Caco-2 (cell line): ENCODE measurements around the gene CALML3. TPM values are rescaled to one million over a fixed set of nuclear protein-coding genes. Genes with fewer than 3 reads are reported as not detected.

Source experiments
- BruUV-seq: library from RNA; stranded (reverse); fragments of 400-500 nt; replicated peaks from 2 replicates; lab custom pipeline; 2021; lab: Mats Ljungman, UMichigan
- CTCF ChIA-PET: fragments of 300-600 bp; sonication (Branson Sonifier 250); formaldehyde crosslinking; loops from one replicate; lab custom pipeline; 2022; ENCODE audit warnings: antibody characterized with exemption; lab: Charles Lee
- POLR2A ChIA-PET: fragments of 300-600 bp; sonication (Branson Sonifier 250); formaldehyde crosslinking; loops from one replicate; lab custom pipeline; 2022; ENCODE audit warnings: antibody characterized with exemption; lab: Charles Lee
- DNase-seq, 2 experiments: peaks; one replicate each; pipeline versions ENCODE4 v3.0.0 to v3.0.0-alpha.2; 2020 to 2022
- H3K27me3 ChIP-seq: replicated peaks from 2 replicates; pipeline ENCODE4 v1.6.0; 2011; ENCODE audit warnings: low read length; ENCODE audit not compliant: control insufficient read depth, insufficient read depth
- H3K36me3 ChIP-seq: 2 replicates; pipeline ENCODE4 v1.5.1; 2011; ENCODE audit warnings: low read length; ENCODE audit not compliant: control insufficient read depth, insufficient read depth
- H3K4me1 ChIP-seq: fragments of 250-450 bp; sonication (Bioruptor Pico); 2 replicates; pipeline ENCODE4 v1.5.1; 2020; ENCODE audit warnings: mild to moderate bottlenecking
- H3K4me3 ChIP-seq: 2 replicates; pipeline ENCODE4 v1.5.1; 2011; ENCODE audit warnings: low read depth, mild to moderate bottlenecking, control low read depth, low read length
- H3K9me3 ChIP-seq: fragments of 250-450 bp; sonication (Bioruptor Pico); 2 replicates; pipeline ENCODE4 v1.5.1; 2020; ENCODE audit warnings: mild to moderate bottlenecking, moderate library complexity
- H3K27ac Mint-ChIP-seq: one replicate; pipeline ENCODE4 v1.8.0; 2022; ENCODE audit warnings: mixed read lengths; ENCODE audit not compliant: unreplicated experiment
- H3K27me3 Mint-ChIP-seq: one replicate; pipeline ENCODE4 v1.8.0; 2022; ENCODE audit warnings: mixed read lengths; ENCODE audit not compliant: insufficient read depth, unreplicated experiment
- H3K36me3 Mint-ChIP-seq: one replicate; pipeline ENCODE4 v1.8.0; 2022; ENCODE audit warnings: mild to moderate bottlenecking, mixed read lengths; ENCODE audit not compliant: insufficient read depth, unreplicated experiment
- H3K4me1 Mint-ChIP-seq: one replicate; pipeline ENCODE4 v1.8.0; 2022; ENCODE audit warnings: low read depth, mixed read lengths; ENCODE audit not compliant: unreplicated experiment
- H3K4me3 Mint-ChIP-seq: one replicate; pipeline ENCODE4 v1.8.0; 2022; ENCODE audit warnings: mild to moderate bottlenecking, moderate library complexity, mixed read lengths; ENCODE audit not compliant: unreplicated experiment
- H3K9me3 Mint-ChIP-seq: one replicate; pipeline ENCODE4 v1.8.0; 2022; ENCODE audit warnings: mixed read lengths; ENCODE audit not compliant: unreplicated experiment
- intact Hi-C: fragments of 100-400 bp; cut with micrococcal nuclease; formaldehyde crosslinking; loops from one replicate; pipeline ENCODE4 v1.10.0; 2022; ENCODE audit not compliant: unreplicated experiment
- total RNA-seq: library from RNA; stranded (reverse); gene quantifications from 2 replicates; pipeline ENCODE4 v1.2.3, GENCODE V29; 2022
- TF ChIP-seq, protein P1 (sequence below), 2 experiments: fragments of 200-600 bp in 1 of 2; IDR thresholded peaks; 1 replicate in 1 of 2; 2 replicates in 1 of 2; pipeline versions ENCODE4 v1.5.1 to v1.8.0; 2011 to 2022; ENCODE audit warnings: antibody characterized with exemption in 1 of 2, control low read depth in 1 of 2, inconsistent platforms in 1 of 2, low read depth in 1 of 2, low read length in 1 of 2, mild to moderate bottlenecking in 1 of 2, moderate library complexity in 1 of 2; ENCODE audit not compliant: insufficient read depth in 1 of 2, severe bottlenecking in 1 of 2, unreplicated experiment in 1 of 2

CALML3 gene
- total RNA-seq, 1 experiment from 2014 or later: 0.18 TPM

DNA sequence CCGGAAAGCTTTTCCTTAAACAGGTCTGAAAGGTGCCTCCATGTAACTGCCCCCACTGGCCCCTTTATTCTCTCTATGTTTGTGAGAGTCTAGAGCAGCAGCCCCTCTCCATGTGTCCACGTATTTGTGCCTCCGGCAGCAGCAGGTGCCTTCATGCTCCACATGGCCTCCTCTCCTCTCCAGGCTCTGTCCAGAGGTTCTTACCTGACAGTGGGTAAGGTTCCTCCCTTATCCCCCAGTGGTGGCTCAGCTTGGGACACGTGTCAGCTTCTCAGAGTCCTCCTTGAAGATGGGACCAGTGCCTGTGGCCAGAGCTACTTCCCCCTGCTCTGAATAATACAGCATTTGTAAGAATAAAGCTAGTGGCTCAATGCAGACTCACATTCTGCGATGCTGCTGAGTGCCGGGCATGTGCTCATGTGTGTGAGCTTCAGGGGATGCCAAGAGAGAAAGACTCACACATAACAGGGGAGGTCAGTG is 7.9 kb downstream of the CALML3 start:
- H3K36me3 Mint-ChIP-seq: no peaks in the 10 kb centered on the region
- intact Hi-C loops: no loop called here
- Histone ChIP-seq H3K4me1 (peaks cover 24% of the 10 kb centered on the region), H3K4me3 (no peak overlapping the region), H3K36me3 (no peaks in the 10 kb centered on the region), H3K9me3 (no peaks in the 10 kb centered on the region), H3K27me3 (no peaks in the 10 kb centered on the region)
- H3K27ac Mint-ChIP-seq: peak overlapping the region; percentile 0
- CTCF ChIA-PET: no interaction called here
- no peak overlapping the region for H3K4me3 Mint-ChIP-seq
- peak in 1 of 2 experiments; percentile 30 for DNase-seq
- BruUV-seq: no TSS peak
- H3K4me1 Mint-ChIP-seq: peaks cover 20% of the 10 kb centered on the region
- TF ChIP-seq, protein P1, sequence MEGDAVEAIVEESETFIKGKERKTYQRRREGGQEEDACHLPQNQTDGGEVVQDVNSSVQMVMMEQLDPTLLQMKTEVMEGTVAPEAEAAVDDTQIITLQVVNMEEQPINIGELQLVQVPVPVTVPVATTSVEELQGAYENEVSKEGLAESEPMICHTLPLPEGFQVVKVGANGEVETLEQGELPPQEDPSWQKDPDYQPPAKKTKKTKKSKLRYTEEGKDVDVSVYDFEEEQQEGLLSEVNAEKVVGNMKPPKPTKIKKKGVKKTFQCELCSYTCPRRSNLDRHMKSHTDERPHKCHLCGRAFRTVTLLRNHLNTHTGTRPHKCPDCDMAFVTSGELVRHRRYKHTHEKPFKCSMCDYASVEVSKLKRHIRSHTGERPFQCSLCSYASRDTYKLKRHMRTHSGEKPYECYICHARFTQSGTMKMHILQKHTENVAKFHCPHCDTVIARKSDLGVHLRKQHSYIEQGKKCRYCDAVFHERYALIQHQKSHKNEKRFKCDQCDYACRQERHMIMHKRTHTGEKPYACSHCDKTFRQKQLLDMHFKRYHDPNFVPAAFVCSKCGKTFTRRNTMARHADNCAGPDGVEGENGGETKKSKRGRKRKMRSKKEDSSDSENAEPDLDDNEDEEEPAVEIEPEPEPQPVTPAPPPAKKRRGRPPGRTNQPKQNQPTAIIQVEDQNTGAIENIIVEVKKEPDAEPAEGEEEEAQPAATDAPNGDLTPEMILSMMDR (IDR thresholded peaks at IDR 0.05; ENCODE audit: insufficient read depth in 1 of 2, low read depth in 1 of 2, low read length in 1 of 2, severe bottlenecking in 1 of 2, unreplicated experiment in 1 of 2): no peak
- H3K27me3 Mint-ChIP-seq: no peaks in the 10 kb centered on the region
- H3K9me3 Mint-ChIP-seq: peaks cover 7% of the 10 kb centered on the region
- POLR2A ChIA-PET: interaction anchor here (0.5 kb wide), 1 partner anchor 633 kb away, joined by 12 read pairs; no protein-coding TSS in a partner anchor

DNA sequence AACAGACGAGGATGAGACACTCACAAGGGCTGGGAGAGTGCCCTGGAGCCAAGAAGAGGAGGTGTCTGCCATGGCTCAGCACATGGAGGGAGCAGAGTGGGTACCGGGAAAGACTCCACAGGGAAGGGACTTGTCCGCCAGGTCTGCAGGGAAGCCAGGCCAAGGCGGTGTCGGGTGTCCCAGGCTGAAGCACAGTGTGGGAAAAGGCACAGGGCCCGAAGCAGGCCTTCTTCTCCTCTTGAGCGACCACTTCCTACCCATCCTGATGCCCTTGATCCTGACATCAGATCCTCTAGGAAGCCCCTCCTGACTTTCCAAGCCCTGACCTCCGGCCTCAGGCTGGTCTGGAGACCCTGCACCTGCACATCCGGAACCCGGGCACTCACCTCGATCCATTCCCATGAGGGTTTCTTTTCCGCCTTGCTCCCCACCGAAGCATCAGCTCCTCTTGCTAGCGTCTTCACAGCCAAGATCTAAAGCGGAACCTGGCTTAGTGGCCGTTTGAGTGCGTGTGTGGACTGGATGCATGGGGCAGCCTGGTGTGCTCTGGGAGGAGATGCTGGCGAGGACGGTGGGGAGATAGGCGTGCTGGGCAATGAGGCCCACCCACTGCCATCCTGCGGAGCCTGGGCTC is 8.5 kb downstream of the CALML3 start:
- H3K9me3 Mint-ChIP-seq: peaks cover 13% of the 10 kb centered on the region
- peaks cover 25% of the 10 kb centered on the region for H3K4me1 Mint-ChIP-seq
- intact Hi-C loops: no loop called here
- no peaks in the 10 kb centered on the region for H3K27me3 ChIP-seq
- no peaks in the 10 kb centered on the region for H3K9me3 ChIP-seq
- H3K27me3 Mint-ChIP-seq: no peaks in the 10 kb centered on the region
- no peak overlapping the region for H3K4me3 ChIP-seq
- H3K4me3 Mint-ChIP-seq: no peak overlapping the region
- DNase-seq: peak in 1 of 2 experiments; percentile 32
- POLR2A ChIA-PET: interaction anchor here (0.5 kb wide), 1 partner anchor 633 kb away, joined by 12 read pairs; no protein-coding TSS in a partner anchor
- no peaks in the 10 kb centered on the region for H3K36me3 ChIP-seq
- CTCF ChIA-PET: no interaction called here
- H3K36me3 Mint-ChIP-seq: no peaks in the 10 kb centered on the region
- peak overlapping the region; percentile 0 for H3K27ac Mint-ChIP-seq
- H3K4me1 ChIP-seq: peaks cover 23% of the 10 kb centered on the region
- TF ChIP-seq, protein P1 (IDR thresholded peaks at IDR 0.05; ENCODE audit: insufficient read depth in 1 of 2, low read depth in 1 of 2, low read length in 1 of 2, severe bottlenecking in 1 of 2, unreplicated experiment in 1 of 2): no peak
- no TSS peak for BruUV-seq

DNA sequence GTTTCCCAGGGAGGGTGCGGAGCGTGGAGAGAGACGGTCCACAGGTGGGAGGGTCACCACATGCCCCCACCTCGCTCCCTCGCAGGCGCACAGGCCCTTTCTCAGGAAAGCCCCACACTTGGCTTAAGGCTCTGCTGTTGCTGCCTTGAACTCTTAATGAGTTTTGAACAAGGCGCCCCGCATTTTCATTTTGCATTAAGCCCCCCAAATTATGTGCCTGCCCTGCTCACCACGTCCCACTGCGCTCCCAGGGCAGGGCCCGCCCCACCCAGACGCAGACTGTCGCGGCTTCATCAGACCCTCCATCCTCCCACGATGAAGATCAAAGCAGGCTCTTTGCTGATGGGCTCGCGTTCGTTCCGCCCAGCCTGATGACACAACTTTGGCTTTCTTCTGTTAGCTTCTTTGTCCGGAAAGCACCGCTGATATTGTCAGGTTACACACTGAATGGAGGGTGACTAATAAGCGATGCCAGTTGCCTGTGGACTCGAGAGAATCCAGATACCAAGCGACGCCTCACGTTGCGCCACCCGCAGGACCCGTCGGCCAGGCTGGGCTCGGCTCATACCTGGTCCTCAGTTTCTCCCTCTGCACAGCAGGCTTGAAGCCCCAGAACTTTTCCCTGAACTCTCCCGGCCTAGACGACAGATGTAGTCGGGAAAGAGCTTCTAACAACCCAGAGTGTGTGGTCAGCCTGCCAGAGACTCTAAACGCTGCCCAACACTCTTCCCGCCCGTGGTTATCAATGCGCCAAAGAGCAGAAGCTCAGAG is 9.5 kb downstream of the CALML3 start:
- Histone ChIP-seq H3K27me3 (no peaks in the 10 kb centered on the region), H3K4me1 (peaks cover 23% of the 10 kb centered on the region), H3K36me3 (no peaks in the 10 kb centered on the region), H3K9me3 (no peaks in the 10 kb centered on the region), H3K4me3 (no peak overlapping the region)
- Mint-ChIP-seq H3K36me3 (no peaks in the 10 kb centered on the region), H3K9me3 (peaks cover 15% of the 10 kb centered on the region), H3K4me3 (no peak overlapping the region), H3K27ac (no peak overlapping the region), H3K4me1 (peaks cover 25% of the 10 kb centered on the region), H3K27me3 (no peaks in the 10 kb centered on the region)
- intact Hi-C loops: no loop called here
- ChIA-PET POLR2A (interaction anchor here (0.5 kb wide), 1 partner anchor 279 kb away, joined by 4 read pairs; the partner anchor contains the start of gene GDI2), CTCF (no interaction called here)
- no TSS peak for BruUV-seq
- TF ChIP-seq, protein P1 (IDR thresholded peaks at IDR 0.05; ENCODE audit: insufficient read depth in 1 of 2, low read depth in 1 of 2, low read length in 1 of 2, severe bottlenecking in 1 of 2, unreplicated experiment in 1 of 2): no peak
- peak in 1 of 2 experiments; percentile 30 for DNase-seq
